WTC11 (cell line): Measurements from ENCODE around the gene SUN2. TPM values are rescaled to one million over a fixed set of nuclear protein-coding genes. Genes with fewer than 3 reads are reported as not detected.

ENCODE experiments used
- ATAC-seq: fragments of 200-7000 bp; cut with Tn5 transposase; 2 replicates; pipeline ENCODE4 v1.10.0; 2021; ENCODE audit warnings: mild to moderate bottlenecking, moderate library complexity
- CTCF ChIA-PET: fragments of 300-600 bp; sonication (Branson Sonifier 250); formaldehyde crosslinking; loops from one replicate; lab custom pipeline; 2021; ENCODE audit warnings: antibody characterized with exemption; lab: Charles Lee
- POLR2A ChIA-PET: fragments of 350-600 bp; sonication (Branson Sonifier 250); formaldehyde crosslinking; loops from one replicate; lab custom pipeline; 2021; ENCODE audit warnings: antibody characterized with exemption; lab: Charles Lee
- DNase-seq: peaks from one replicate; pipeline ENCODE4 v3.0.0; 2021; ENCODE audit warnings: low spot score
- H3K27ac Mint-ChIP-seq: 2 replicates; pipeline ENCODE4 v1.8.0; 2021; ENCODE audit warnings: mixed read lengths
- H3K27me3 Mint-ChIP-seq: 2 replicates; pipeline ENCODE4 v1.8.0; 2021; ENCODE audit warnings: low read depth, mild to moderate bottlenecking, moderate library complexity, mixed read lengths
- H3K36me3 Mint-ChIP-seq: 2 replicates; pipeline ENCODE4 v1.8.0; 2021; ENCODE audit warnings: mixed read lengths
- H3K4me1 Mint-ChIP-seq: 2 replicates; pipeline ENCODE4 v1.8.0; 2022; ENCODE audit warnings: mixed read lengths
- H3K4me3 Mint-ChIP-seq: 2 replicates; pipeline ENCODE4 v1.8.0; 2021; ENCODE audit warnings: mild to moderate bottlenecking, moderate library complexity, mixed read lengths
- H3K9me3 Mint-ChIP-seq: 2 replicates; pipeline ENCODE4 v1.8.0; 2021; ENCODE audit warnings: mixed read lengths
- CREB1 ChIP-seq: sonication (generic); formaldehyde crosslinking; IDR thresholded peaks from 2 replicates; pipeline ENCODE4 v1.8.0; 2023; ENCODE audit warnings: mild to moderate bottlenecking, missing genetic modification reagents
- CREM ChIP-seq: sonication (generic); formaldehyde crosslinking; IDR thresholded peaks from 2 replicates; pipeline ENCODE4 v1.8.1; 2022; ENCODE audit warnings: mild to moderate bottlenecking, missing genetic modification reagents, moderate library complexity
- ELF4 ChIP-seq: sonication (generic); formaldehyde crosslinking; IDR thresholded peaks from 2 replicates; pipeline ENCODE4 v1.8.1; 2022; ENCODE audit warnings: low read depth, mild to moderate bottlenecking, moderate library complexity, missing genetic modification reagents
- FOXJ3 ChIP-seq: sonication (generic); formaldehyde crosslinking; IDR thresholded peaks from 2 replicates; pipeline ENCODE4 v1.9.0; 2021; ENCODE audit warnings: missing genetic modification reagents, mild to moderate bottlenecking, borderline replicate concordance
- GABPB1 ChIP-seq: sonication (generic); formaldehyde crosslinking; IDR thresholded peaks from 2 replicates; pipeline ENCODE4 v1.8.1; 2023; ENCODE audit warnings: mild to moderate bottlenecking, missing genetic modification reagents
- HMGA2 ChIP-seq: fragments of 250-450 bp; sonication (Bioruptor Pico); IDR thresholded peaks from 2 replicates; pipeline ENCODE4 v1.4.0; 2021; ENCODE audit warnings: mild to moderate bottlenecking, moderate library complexity
- MYBL2 ChIP-seq: sonication (generic); formaldehyde crosslinking; IDR thresholded peaks from 2 replicates; pipeline ENCODE4 v1.8.1; 2023; ENCODE audit warnings: mild to moderate bottlenecking, moderate library complexity, missing genetic modification reagents
- RELA ChIP-seq: sonication (generic); formaldehyde crosslinking; IDR thresholded peaks from 2 replicates; pipeline ENCODE4 v1.8.1; 2022; ENCODE audit warnings: missing genetic modification reagents, mild to moderate bottlenecking, borderline replicate concordance
- TEAD4 ChIP-seq: sonication (generic); formaldehyde crosslinking; IDR thresholded peaks from 2 replicates; pipeline ENCODE4 v1.8.0; 2022; ENCODE audit warnings: mild to moderate bottlenecking, missing genetic modification reagents
- ZNF121 ChIP-seq: sonication (generic); formaldehyde crosslinking; IDR thresholded peaks from 2 replicates; pipeline ENCODE4 v1.8.0; 2023; ENCODE audit warnings: missing genetic modification reagents
- ZNF138 ChIP-seq: sonication (generic); formaldehyde crosslinking; conservative IDR thresholded peaks from 2 replicates; pipeline ENCODE4 v1.8.1; 2022; ENCODE audit warnings: mild to moderate bottlenecking, moderate library complexity, missing genetic modification reagents
- total RNA-seq: library from RNA; stranded (reverse); gene quantifications from 3 replicates; pipeline ENCODE4 v1.2.3, GENCODE V29; 2021
- TF ChIP-seq, protein P1 (sequence below): fragments of 250-450 bp; sonication (Bioruptor Pico); conservative IDR thresholded peaks from 2 replicates; pipeline ENCODE4 v1.9.0; 2021; ENCODE audit warnings: mild to moderate bottlenecking
- TF ChIP-seq, protein P2 (sequence below): fragments of 250-450 bp; sonication (Bioruptor Pico); IDR thresholded peaks from 2 replicates; pipeline ENCODE4 v1.9.0; 2021; ENCODE audit warnings: mild to moderate bottlenecking
- TF ChIP-seq, protein P3 (sequence below): sonication (generic); formaldehyde crosslinking; IDR thresholded peaks from 2 replicates; pipeline ENCODE4 v1.8.0; 2022; ENCODE audit warnings: mild to moderate bottlenecking, missing genetic modification reagents
- TF ChIP-seq, protein P4 (sequence below): sonication (generic); formaldehyde crosslinking; IDR thresholded peaks from 2 replicates; pipeline ENCODE4 v1.8.0; 2023; ENCODE audit warnings: mild to moderate bottlenecking, missing genetic modification reagents
- TF ChIP-seq, protein P5 (sequence below): sonication (generic); formaldehyde crosslinking; IDR thresholded peaks from 2 replicates; pipeline ENCODE4 v1.8.1; 2023; ENCODE audit warnings: mild to moderate bottlenecking, missing genetic modification reagents, moderate library complexity
- TF ChIP-seq, protein P6 (sequence below): fragments of 250-450 bp; sonication (Bioruptor Pico); IDR thresholded peaks from 2 replicates; pipeline ENCODE4 v1.9.0; 2021; ENCODE audit warnings: mild to moderate bottlenecking, borderline replicate concordance
- TF ChIP-seq, protein P7 (sequence below): sonication (generic); formaldehyde crosslinking; IDR thresholded peaks from 2 replicates; pipeline ENCODE4 v1.8.1; 2022; ENCODE audit warnings: low read depth, mild to moderate bottlenecking, moderate library complexity, missing genetic modification reagents, borderline replicate concordance

Gene SUN2
- total RNA-seq, 1 experiment from 2014 or later = 30.1 TPM

DNA sequence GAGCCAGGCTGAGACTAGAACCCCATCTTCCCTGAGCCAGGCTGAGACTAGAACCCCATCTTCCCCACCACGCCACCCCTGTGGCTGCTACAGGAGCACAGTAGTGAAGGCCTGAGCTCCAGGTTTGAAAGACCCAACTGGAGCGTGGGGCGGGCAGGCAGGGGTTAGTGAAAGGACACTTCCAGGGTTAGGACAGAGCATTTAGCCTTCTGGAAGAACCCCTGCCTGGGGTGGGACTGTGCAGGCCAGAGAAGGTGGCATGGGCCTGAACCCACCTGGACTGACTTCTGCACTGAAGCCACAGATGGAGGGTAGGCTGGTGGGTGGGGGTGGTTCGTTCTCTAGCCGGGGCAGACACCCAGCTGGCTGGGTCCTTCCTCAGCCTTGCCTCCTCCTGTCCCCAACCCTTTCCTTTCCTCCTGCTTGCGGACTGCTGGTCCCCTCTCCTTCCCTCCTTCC, 24.1 kb downstream of the SUN2 start (continued):
- TF ChIP-seq, protein P1, sequence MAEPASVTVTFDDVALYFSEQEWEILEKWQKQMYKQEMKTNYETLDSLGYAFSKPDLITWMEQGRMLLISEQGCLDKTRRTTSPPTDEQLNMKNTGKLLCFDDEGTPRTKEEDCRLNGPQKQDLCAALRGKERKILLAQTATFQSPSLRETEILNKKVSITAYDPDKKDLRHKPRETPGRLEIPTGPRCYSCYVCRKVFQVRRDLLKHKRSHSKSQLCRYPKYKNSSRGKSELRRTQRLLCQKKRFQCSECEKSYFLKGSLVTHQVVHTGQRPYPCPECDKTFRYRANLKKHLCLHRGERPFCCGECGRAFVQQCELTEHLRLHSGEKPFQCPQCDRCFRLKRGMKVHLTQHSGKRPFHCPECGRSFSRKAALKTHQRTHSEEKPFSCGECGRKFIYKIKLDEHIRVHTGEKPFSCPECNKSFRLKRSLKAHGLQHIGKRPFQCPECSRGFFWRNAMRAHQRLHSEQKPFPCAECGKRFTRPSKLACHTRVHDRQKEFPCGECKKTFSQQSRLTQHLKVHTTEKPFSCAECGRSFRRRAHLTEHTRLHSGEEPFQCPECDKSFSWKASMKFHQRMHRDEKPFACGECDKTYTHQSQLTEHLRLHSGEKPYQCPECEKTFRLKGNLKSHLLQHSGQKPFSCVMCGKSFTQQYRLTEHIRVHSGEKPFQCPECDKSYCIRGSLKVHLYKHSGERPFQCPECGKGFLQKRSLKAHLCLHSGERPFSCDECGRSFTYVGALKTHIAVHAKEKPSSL = no peak
- TF ChIP-seq, protein P2, sequence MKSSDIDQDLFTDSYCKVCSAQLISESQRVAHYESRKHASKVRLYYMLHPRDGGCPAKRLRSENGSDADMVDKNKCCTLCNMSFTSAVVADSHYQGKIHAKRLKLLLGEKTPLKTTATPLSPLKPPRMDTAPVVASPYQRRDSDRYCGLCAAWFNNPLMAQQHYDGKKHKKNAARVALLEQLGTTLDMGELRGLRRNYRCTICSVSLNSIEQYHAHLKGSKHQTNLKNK (CRISPR knock-in tag) = no peak
- TF ChIP-seq, all 79 proteins: peak for 0

DNA sequence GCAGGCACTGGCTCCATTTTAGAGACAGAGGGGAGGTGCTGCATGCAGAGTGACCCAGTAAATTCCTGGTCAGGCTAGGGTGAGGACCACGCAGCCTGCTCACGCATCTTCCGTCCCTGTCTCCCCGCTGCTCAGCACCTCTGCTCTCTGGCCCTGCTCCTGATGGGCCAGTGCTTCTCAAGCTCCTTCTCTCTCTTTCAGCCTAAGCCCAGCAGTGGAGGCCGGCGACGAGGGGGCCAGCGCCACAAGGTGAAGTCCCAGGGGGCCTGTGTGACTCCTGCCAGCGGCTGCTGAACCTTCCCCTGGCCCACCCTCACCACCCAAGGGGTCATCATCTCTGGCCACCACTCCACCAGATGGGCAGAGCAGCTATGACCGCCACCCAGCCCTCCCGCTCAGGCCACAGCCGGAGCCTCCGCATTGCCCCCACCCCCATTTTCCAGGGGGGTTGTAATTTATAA, 25.4 kb downstream of the SUN2 start:
- Mint-ChIP-seq H3K27me3 (no peaks in the 10 kb centered on the region), H3K4me1 (0 out of 2 replicates have a peak, but pooled peaks cover 3% of the 10 kb centered on the region), H3K4me3 (no peak overlapping the region), H3K36me3 (peaks cover 59% of the 10 kb centered on the region), H3K9me3 (no peaks in the 10 kb centered on the region), H3K27ac (no peak overlapping the region)
- no peak for DNase-seq
- ATAC-seq = no peak
- CTCF ChIA-PET = interaction anchor here (1.1 to 1.3 kb wide), 2 partner anchors 13 to 36 kb away, joined by 3 to 4 read pairs; no protein-coding TSS in a partner anchor
- no peak for TF ChIP-seq RELA (CRISPR knock-in tag)
- TF ChIP-seq ZNF121 (CRISPR knock-in tag) = no peak
- TF ChIP-seq, protein P3, sequence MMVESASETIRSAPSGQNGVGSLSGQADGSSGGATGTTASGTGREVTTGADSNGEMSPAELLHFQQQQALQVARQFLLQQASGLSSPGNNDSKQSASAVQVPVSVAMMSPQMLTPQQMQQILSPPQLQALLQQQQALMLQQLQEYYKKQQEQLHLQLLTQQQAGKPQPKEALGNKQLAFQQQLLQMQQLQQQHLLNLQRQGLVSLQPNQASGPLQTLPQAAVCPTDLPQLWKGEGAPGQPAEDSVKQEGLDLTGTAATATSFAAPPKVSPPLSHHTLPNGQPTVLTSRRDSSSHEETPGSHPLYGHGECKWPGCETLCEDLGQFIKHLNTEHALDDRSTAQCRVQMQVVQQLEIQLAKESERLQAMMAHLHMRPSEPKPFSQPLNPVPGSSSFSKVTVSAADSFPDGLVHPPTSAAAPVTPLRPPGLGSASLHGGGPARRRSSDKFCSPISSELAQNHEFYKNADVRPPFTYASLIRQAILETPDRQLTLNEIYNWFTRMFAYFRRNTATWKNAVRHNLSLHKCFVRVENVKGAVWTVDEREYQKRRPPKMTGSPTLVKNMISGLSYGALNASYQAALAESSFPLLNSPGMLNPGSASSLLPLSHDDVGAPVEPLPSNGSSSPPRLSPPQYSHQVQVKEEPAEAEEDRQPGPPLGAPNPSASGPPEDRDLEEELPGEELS (CRISPR knock-in tag) = no peak
- TF ChIP-seq ZNF138 = no peak
- TF ChIP-seq, protein P4, sequence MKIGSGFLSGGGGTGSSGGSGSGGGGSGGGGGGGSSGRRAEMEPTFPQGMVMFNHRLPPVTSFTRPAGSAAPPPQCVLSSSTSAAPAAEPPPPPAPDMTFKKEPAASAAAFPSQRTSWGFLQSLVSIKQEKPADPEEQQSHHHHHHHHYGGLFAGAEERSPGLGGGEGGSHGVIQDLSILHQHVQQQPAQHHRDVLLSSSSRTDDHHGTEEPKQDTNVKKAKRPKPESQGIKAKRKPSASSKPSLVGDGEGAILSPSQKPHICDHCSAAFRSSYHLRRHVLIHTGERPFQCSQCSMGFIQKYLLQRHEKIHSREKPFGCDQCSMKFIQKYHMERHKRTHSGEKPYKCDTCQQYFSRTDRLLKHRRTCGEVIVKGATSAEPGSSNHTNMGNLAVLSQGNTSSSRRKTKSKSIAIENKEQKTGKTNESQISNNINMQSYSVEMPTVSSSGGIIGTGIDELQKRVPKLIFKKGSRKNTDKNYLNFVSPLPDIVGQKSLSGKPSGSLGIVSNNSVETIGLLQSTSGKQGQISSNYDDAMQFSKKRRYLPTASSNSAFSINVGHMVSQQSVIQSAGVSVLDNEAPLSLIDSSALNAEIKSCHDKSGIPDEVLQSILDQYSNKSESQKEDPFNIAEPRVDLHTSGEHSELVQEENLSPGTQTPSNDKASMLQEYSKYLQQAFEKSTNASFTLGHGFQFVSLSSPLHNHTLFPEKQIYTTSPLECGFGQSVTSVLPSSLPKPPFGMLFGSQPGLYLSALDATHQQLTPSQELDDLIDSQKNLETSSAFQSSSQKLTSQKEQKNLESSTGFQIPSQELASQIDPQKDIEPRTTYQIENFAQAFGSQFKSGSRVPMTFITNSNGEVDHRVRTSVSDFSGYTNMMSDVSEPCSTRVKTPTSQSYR = no peak
- TF ChIP-seq CREB1 = no peak
- no peak for TF ChIP-seq FOXJ3 (CRISPR knock-in tag)
- POLR2A ChIA-PET = interaction anchor here (0.6 to 0.7 kb wide), 2 partner anchors 12 to 28 kb away, joined by 3 to 4 read pairs; no protein-coding TSS in a partner anchor

DNA sequence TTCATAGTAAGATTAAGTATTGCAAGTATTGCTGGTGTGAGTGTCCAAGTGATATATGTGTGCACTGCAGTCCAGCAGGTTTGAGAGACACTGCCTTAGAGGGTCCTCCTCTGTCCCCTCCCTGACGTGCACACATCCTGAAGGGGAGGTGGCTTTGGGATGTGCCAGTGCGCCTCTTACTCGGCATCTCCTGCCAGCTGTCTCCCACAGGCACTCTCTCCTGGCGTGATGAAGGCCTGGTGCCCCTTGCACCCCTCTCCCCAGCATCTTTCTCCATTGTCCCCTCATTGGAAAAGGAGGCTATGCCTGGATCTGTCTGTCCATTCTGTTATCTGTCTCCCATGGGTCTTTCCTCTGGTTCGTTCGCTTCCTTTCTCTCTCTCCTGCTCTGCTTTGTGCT, 25.9 kb downstream of the SUN2 start:
- Mint-ChIP-seq H3K27ac (no peak overlapping the region), H3K27me3 (no peaks in the 10 kb centered on the region), H3K36me3 (peaks cover 64% of the 10 kb centered on the region), H3K9me3 (no peaks in the 10 kb centered on the region), H3K4me1 (0 out of 2 replicates have a peak, but pooled peaks cover 3% of the 10 kb centered on the region), H3K4me3 (no peak overlapping the region)
- ATAC-seq (no peak), DNase-seq (no peak)
- ChIA-PET CTCF (no interaction called here), POLR2A (no interaction called here)
- no peak for TF ChIP-seq ELF4 (CRISPR knock-in tag)
- TF ChIP-seq, protein P5, sequence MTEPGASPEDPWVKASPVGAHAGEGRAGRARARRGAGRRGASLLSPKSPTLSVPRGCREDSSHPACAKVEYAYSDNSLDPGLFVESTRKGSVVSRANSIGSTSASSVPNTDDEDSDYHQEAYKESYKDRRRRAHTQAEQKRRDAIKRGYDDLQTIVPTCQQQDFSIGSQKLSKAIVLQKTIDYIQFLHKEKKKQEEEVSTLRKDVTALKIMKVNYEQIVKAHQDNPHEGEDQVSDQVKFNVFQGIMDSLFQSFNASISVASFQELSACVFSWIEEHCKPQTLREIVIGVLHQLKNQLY = no peak
- TF ChIP-seq HMGA2 (CRISPR knock-in tag) = no peak
- TF ChIP-seq MYBL2 (CRISPR knock-in tag) = no peak
- no peak for TF ChIP-seq TEAD4 (CRISPR knock-in tag)
- no peak for TF ChIP-seq CREM (CRISPR knock-in tag)
- TF ChIP-seq, protein P6, sequence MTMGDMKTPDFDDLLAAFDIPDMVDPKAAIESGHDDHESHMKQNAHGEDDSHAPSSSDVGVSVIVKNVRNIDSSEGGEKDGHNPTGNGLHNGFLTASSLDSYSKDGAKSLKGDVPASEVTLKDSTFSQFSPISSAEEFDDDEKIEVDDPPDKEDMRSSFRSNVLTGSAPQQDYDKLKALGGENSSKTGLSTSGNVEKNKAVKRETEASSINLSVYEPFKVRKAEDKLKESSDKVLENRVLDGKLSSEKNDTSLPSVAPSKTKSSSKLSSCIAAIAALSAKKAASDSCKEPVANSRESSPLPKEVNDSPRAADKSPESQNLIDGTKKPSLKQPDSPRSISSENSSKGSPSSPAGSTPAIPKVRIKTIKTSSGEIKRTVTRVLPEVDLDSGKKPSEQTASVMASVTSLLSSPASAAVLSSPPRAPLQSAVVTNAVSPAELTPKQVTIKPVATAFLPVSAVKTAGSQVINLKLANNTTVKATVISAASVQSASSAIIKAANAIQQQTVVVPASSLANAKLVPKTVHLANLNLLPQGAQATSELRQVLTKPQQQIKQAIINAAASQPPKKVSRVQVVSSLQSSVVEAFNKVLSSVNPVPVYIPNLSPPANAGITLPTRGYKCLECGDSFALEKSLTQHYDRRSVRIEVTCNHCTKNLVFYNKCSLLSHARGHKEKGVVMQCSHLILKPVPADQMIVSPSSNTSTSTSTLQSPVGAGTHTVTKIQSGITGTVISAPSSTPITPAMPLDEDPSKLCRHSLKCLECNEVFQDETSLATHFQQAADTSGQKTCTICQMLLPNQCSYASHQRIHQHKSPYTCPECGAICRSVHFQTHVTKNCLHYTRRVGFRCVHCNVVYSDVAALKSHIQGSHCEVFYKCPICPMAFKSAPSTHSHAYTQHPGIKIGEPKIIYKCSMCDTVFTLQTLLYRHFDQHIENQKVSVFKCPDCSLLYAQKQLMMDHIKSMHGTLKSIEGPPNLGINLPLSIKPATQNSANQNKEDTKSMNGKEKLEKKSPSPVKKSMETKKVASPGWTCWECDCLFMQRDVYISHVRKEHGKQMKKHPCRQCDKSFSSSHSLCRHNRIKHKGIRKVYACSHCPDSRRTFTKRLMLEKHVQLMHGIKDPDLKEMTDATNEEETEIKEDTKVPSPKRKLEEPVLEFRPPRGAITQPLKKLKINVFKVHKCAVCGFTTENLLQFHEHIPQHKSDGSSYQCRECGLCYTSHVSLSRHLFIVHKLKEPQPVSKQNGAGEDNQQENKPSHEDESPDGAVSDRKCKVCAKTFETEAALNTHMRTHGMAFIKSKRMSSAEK (CRISPR knock-in tag) = no peak
- TF ChIP-seq, protein P7, sequence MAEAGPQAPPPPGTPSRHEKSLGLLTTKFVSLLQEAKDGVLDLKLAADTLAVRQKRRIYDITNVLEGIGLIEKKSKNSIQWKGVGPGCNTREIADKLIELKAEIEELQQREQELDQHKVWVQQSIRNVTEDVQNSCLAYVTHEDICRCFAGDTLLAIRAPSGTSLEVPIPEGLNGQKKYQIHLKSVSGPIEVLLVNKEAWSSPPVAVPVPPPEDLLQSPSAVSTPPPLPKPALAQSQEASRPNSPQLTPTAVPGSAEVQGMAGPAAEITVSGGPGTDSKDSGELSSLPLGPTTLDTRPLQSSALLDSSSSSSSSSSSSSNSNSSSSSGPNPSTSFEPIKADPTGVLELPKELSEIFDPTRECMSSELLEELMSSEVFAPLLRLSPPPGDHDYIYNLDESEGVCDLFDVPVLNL (CRISPR knock-in tag) = no peak
- TF ChIP-seq GABPB1 (CRISPR knock-in tag) = no peak
